Fibroblast of villous mesenchyme (primary cell): ENCODE measurements around the gene MRPS23. TPM values are rescaled to one million over a fixed set of nuclear protein-coding genes. Genes with fewer than 3 reads are reported as not detected.

Source experiments
- DNase-seq: peaks from one replicate; pipeline ENCODE4 v3.0.0-alpha.2; 2010; ENCODE audit warnings: low read depth
- H3K4me3 ChIP-seq: 2 replicates; pipeline ENCODE4 v1.5.1; 2011; ENCODE audit warnings: low read depth, mild to moderate bottlenecking, low read length
- total RNA-seq: library from RNA; depleted of rRNA; stranded (reverse); fragments of >200 nt; gene quantifications from 2 replicates; pipeline ENCODE4 v1.2.3, GENCODE V29; 2012
- TF ChIP-seq, protein P1 (sequence below): IDR thresholded peaks from 2 replicates; pipeline ENCODE4 v1.5.1; 2012; ENCODE audit warnings: low read depth, mild to moderate bottlenecking, low read length; ENCODE audit not compliant: insufficient read depth

Gene MRPS23
- total RNA-seq, result 18.7 and 22.0 TPM in 2 replicates

DNA sequence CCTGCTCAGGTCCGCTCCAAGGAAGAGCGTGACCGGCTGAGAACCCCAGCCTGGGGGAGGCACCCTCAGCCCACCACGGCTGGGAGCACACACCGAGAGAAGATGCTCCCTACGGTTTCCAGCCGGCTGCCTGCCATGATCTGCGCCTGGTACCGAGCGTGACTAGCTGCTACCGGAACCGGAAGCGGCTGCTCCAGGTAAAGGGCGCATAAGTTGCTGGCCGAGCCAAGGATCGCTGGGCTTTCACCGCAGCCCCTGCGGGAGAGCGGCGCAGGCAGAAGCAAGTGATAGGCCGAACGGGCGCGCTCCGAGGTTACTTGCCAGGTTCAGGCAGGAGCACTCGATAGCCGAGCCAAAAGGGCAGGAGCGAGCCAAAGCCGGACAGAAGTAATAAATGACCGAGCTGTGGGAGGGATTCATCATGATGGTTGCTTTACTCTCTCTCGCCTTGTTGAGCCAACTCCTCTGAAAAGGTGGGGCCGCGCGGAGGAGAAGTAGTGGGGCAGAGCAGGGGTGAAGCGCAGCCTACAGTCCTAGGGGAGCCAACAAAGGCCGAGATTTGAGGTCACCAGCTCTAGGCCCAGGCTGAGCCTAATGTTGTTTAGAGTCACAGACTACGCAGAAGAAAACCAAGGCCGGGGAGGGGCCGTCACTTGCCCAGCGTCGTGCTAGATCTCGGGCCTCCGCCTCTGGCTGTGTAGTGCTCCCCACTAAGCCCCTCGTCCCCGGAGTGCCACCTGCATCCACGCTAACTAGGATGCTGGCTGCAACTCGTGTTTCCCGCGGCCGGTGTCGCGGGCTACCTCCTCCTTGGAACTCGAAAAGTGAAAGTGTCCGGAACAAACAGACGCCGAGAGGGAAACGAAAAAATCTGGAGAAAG, at the start of gene MRPS23:
Gene MRPS23 (minus strand): TSS at position 171 of the 881 bp plus-strand sequence. CDS start 34 bp downstream, at position 137.
- peak; percentile 99 for DNase-seq
- peak within 1 kb of the TSS; percentile 97 for H3K4me3 ChIP-seq
- TF ChIP-seq, protein P1, sequence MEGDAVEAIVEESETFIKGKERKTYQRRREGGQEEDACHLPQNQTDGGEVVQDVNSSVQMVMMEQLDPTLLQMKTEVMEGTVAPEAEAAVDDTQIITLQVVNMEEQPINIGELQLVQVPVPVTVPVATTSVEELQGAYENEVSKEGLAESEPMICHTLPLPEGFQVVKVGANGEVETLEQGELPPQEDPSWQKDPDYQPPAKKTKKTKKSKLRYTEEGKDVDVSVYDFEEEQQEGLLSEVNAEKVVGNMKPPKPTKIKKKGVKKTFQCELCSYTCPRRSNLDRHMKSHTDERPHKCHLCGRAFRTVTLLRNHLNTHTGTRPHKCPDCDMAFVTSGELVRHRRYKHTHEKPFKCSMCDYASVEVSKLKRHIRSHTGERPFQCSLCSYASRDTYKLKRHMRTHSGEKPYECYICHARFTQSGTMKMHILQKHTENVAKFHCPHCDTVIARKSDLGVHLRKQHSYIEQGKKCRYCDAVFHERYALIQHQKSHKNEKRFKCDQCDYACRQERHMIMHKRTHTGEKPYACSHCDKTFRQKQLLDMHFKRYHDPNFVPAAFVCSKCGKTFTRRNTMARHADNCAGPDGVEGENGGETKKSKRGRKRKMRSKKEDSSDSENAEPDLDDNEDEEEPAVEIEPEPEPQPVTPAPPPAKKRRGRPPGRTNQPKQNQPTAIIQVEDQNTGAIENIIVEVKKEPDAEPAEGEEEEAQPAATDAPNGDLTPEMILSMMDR, result no peak

DNA sequence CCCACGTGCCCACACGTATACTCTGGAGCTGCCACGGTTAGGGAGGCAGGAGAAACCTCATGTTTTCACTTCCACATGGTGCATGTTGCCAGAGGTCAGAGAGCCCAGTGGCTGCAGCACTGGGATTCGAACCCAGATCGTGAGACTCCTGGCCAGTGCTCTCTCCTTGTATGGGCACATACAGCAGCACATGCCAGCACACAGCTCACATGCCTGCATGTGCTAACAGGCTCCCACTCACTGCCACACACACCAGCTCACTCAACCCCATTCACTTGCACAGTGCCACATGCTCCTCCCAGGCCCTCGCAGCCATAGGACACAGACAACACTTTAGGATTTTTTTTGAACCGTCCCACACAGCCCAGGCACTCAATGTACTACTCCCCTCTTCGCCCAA, 49.5 kb upstream of the MRPS23 start:
- no peak overlapping the region for H3K4me3 ChIP-seq
- TF ChIP-seq, protein P1, result no peak
- no peak for DNase-seq

DNA sequence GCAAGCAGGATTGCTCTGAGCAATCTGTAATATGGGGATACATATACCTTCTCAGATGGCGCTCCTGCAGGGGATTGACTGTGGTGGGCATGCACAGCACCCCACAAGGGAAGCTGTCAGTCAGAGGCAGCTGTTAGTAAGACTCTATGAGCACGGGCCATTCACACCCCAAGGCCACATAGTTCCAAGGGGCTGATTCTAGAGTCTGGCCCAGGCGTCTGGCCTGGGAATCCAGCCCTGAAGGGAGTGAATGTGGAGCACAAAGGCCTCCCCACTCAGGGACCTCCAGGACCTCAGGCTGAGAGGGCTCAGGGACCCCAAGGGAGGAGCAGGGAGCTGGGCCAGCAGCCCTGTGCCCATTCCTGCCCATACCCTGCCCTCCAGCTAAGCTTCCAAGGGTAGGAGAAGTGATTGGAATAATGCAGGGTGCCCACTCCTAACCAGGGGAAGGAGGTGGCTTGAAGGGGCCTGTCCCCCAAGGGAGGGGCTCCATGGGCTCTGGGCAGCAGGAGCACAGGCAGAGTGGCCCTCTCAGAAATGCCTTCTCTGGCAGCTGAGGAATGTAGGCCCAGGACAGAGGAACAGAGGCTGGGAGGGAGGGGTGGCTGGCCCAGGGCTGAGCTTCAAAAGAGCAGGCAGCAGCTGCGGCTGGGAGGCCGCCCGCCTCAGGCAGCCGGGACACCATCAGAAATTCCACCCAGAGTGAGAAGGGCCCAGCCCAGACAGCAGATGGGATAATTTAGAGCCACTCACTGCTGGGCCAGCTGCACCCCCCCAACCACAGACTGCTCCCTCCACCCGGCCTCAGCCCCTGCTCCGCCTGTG, 48.9 kb upstream of the MRPS23 start:
- TF ChIP-seq, protein P1, result no peak
- peak; percentile 57 for DNase-seq
- no peak overlapping the region for H3K4me3 ChIP-seq

DNA sequence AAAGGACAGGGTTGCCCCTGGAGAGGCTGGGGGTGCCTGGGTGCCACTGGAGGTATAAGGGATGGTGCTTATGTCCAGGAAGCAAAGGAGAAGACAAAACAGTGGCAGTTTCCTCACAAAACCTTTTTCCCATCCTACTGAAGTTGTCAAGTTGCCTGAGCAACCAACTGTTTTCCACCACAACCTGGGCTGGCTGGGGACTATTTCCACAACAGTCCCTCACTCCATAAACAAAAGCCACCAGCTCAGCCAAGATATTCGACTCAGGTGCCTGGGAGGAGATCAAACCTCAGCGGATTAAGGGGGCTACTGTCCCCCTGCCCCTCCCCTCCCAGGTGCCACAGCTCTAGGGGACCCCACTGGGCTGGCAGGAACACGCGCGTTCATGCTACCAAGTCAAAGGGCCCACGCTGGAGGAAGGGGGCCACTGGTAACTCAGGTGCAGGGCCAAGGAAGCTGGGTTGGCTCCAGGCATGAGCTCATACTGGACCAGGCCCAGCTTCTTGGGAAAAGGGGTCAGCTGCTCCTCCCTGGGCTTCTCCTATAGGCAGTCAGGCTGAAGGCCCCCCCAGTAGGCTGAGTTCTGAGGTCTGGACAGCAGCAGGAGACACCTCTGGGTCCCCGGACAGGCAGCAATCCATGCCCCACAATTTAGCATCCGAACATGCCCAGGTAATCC, 45.7 kb upstream of the MRPS23 start:
- TF ChIP-seq, protein P1, result no peak
- H3K4me3 ChIP-seq, result no peak overlapping the region
- no peak for DNase-seq

DNA sequence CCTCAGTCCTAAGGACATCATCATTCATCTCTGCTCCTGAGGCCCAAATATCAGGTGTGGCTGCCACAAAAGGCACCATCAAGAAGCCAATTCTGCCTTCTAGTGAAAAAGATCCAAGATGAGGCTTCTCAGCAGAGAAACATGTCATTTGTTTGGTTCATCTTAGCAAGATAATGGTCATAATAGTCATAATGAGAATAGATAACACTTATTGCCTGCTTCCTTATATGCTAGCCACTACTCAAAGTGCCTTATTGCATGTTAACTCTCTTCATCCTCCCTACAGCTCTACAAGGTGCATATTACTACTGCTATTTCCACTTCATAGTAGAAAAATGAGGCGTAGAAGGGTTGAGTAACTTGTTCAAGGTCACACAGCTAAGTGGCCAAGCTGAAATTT, 45.0 kb upstream of the MRPS23 start:
- H3K4me3 ChIP-seq, result no peak overlapping the region
- DNase-seq, result no peak
- TF ChIP-seq, protein P1, result no peak

DNA sequence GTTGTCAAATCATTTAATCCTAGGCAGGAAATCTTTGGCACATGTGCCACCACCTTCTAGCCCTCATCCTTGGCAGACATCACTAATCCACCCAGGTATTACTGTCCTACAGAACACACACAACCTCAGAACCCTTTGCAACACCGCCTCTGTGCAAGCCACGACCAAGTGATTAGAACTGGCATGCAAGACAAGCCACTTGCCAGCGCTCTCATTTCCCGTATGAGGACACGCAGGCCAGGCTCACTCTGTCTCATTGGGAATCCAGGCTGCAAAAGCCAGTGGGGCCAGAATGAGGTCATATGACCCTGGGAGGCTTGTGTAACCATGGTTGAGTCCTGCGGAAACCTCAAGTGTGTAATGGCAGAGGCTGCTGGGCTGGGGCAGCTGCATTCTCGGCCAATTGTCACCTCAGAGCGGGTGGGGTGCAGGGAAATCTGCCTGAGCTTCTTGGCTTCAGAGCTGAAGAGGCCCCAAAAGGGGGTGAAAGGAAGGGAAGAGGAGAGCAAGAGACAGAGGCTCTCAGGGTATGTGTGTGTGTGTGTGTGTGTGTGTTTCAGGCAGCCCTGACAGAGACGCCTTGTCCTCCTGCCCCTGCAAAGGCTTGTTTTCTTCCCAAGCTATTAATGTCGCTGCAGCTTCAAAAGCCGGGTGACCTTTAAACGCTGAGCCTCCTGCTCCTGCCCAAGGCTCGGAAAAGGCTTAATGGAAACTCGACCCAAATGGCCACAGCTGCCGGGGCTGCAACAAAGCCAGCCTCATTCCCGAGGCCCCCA, 43.2 kb upstream of the MRPS23 start:
- peak; percentile 99 for DNase-seq
- TF ChIP-seq, protein P1, result no peak
- H3K4me3 ChIP-seq, result peak overlapping the region; percentile 12
